ENCODE results near the gene MARK1. TPM values are rescaled to one million over a fixed set of nuclear protein-coding genes. Genes with fewer than 3 reads are reported as not detected.

MARK1 gene
- total RNA-seq, 2 donors from 2014 or later = not detected

DNA sequence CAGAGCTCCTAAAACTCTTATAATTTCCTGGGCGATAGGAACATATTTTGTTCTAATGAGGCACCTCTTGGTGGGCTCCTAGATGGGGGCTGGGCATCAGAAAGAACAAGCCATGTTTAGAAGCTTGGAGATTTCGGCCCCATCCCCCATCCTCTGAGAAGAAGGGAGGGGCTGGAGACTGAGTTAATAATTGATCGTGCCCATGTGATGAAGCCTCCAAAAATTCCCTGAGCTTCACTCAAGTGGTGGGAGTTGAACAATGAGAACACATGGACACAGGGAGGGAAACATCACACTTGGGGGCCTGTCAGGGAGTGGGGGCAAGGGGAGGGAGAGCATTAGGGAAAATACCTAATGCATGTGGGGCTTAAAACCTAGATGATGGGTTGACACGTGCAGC is 180.3 kb downstream of the MARK1 start:
- no peak overlapping the region for H3K4me3 Mint-ChIP-seq
- no peaks in the 10 kb centered on the region for H3K9me3 Mint-ChIP-seq
- ATAC-seq (no peak), DNase-seq (ENCODE audit: low spot score) (no peak)
- H3K27me3 Mint-ChIP-seq = peaks cover 18% of the 10 kb centered on the region in 2 donors
- no peaks in the 10 kb centered on the region for H3K36me3 Mint-ChIP-seq
- H3K27ac Mint-ChIP-seq = no peak overlapping the region
- no peaks in the 10 kb centered on the region for H3K4me1 Mint-ChIP-seq (ENCODE audit: low read depth in 2 of 2)

DNA sequence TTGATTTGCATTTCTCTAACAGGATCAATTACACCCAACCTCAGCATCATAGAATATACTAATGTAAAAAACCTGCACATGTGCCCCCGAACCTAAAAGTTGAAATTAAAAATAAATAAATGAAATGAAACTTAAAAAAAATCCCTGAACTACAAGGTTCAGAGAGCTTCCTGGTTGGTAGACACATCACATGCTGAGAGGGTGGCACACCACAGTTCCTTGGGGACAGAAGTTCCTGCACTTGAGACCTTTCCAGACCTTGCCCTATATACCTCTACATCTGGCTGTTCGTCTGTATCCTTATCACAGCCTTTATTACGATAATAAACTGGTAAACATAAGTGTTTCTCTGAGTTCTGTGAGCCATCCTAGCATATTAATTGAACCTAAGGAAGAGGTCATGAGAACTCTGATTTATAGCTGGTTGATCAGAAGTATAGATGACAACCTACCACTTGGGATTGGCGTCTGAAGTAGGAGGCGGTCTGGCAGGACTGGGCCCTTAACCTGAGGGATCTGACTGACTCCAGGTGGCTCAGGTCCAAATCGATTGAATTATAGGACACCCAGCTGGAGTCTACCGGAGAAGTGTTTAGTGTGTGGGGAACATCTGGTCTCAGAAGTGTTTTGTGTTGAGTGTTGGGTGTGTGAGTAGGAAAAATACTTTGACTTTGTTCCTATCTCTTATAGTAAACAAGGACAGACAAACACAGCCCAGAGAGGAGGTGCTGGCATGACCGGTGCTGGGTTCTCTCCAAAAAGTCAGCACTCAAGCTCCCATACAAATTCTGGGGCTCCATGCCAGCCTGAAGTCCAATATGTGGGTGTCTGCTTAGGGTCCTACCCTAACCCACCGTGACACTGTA is 181.2 kb downstream of the MARK1 start:
- H3K36me3 Mint-ChIP-seq = no peaks in the 10 kb centered on the region

DNA sequence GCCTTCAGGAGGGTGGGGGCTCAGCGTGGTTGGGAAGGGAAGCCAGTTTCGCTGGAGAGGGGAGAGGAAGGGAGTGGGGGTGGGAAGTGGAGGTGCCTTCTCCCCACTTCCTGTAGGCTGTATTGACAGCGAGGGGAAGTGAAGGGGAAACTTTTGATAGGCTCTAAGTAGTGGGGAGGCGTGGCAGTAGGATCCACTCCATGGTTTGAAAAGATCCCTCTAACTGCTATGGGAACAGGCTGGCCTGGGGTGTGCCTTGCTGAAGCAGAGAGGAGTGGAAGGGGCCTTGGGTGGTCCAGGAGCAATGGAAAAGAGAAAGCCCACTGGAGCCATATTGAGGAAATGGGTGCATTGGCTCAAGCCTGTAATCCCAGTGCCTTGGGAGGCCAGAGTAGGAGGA is 182.4 kb downstream of the MARK1 start:
- Mint-ChIP-seq H3K36me3 (no peaks in the 10 kb centered on the region), H3K27ac (no peak overlapping the region), H3K4me1 (ENCODE audit: low read depth in 2 of 2) (no peaks in the 10 kb centered on the region), H3K4me3 (no peak overlapping the region), H3K27me3 (peaks cover 8 to 11% of the 10 kb centered on the region in 2 donors), H3K9me3 (no peaks in the 10 kb centered on the region)
- ATAC-seq (no peak), DNase-seq (ENCODE audit: low spot score) (no peak)

More for the DNA sequence above, 181.2 kb downstream of the MARK1 start:
- H3K4me1 Mint-ChIP-seq (ENCODE audit: low read depth in 2 of 2) = no peaks in the 10 kb centered on the region
- ATAC-seq = no peak
- DNase-seq (ENCODE audit: low spot score) = no peak
- peaks cover 12 to 17% of the 10 kb centered on the region in 2 donors for H3K27me3 Mint-ChIP-seq
- H3K4me3 Mint-ChIP-seq = no peak overlapping the region
- H3K9me3 Mint-ChIP-seq = no peaks in the 10 kb centered on the region
- no peak overlapping the region for H3K27ac Mint-ChIP-seq

- no peak for DNase-seq (ENCODE audit: low spot score)
- peaks cover 7 to 12% of the 10 kb centered on the region in 2 donors for H3K27me3 Mint-ChIP-seq
- H3K9me3 Mint-ChIP-seq = no peaks in the 10 kb centered on the region
- no peak for ATAC-seq
- H3K27ac Mint-ChIP-seq = no peak overlapping the region
- no peaks in the 10 kb centered on the region for H3K4me1 Mint-ChIP-seq (ENCODE audit: low read depth in 2 of 2)
- no peaks in the 10 kb centered on the region for H3K36me3 Mint-ChIP-seq
- no peak overlapping the region for H3K4me3 Mint-ChIP-seq
Measured at GRCh38 chr1:220711056-220711809, 183.3 kb downstream of the MARK1 start.

Other genes with a start within 250 kb of the MARK1 start
- gene C1orf115, start 162.2 kb downstream of the MARK1 start, total RNA-seq = under 1 TPM in 1 of 2 donors, not detected in 1; 0.14 TPM
- gene MTARC2, start 220.2 kb downstream of the MARK1 start, total RNA-seq = not detected